Body of pancreas (tissue), 4 donors: ENCODE data around the gene CNGA3. TPM values are rescaled to one million over a fixed set of nuclear protein-coding genes. Genes with fewer than 3 reads are reported as not detected.
"Not testable (repeated sequence)": the region's sequence is repeated elsewhere in the genome, so short reads cannot be mapped to it uniquely, and the experiment has no call there.

Source experiments
- ATAC-seq: fragments of 150-250 bp; one replicate; pipeline ENCODE4 v1.9.1; 2016
- DNase-seq, 4 donors: peaks; one replicate each; pipeline ENCODE4 v3.0.0-alpha.2; 2019
- H3K27ac ChIP-seq, 4 donors: fragments of 200-600 bp; sonication (generic); 1 replicate in 3 of 4; 2 replicates in 1 of 4; pipeline versions ENCODE4 v1.5.1 to v1.6.1; 2016 to 2019; ENCODE audit warnings: mild to moderate bottlenecking in 1 of 4, mixed read lengths in 1 of 4, moderate library complexity in 1 of 4
- H3K27me3 ChIP-seq, 2 donors: fragments of 200-600 bp; sonication (generic); one replicate each; pipeline ENCODE4 v1.6.0; 2016; ENCODE audit warnings: mild to moderate bottlenecking in 1 of 2
- H3K36me3 ChIP-seq, 2 donors: fragments of 200-600 bp; sonication (generic); replicated peaks in 1 of 2; 2 replicates each; pipeline ENCODE4 v1.5.1; 2016; ENCODE audit warnings: low read depth in 2 of 2; ENCODE audit not compliant: insufficient read depth in 1 of 2
- H3K4me1 ChIP-seq: fragments of 200-600 bp; sonication (generic); one replicate; pipeline ENCODE4 v1.6.0; 2016
- H3K4me3 ChIP-seq, 2 donors: fragments of 200-600 bp; sonication (generic); 1 replicate in 1 of 2; 2 replicates in 1 of 2; pipeline ENCODE4 v1.5.1; 2016 to 2019
- H3K9me3 ChIP-seq, 3 donors: fragments of 200-600 bp; sonication (generic); 1 replicate in 2 of 3; 2 replicates in 1 of 3; pipeline ENCODE4 v1.5.1; 2016
- CTCF ChIP-seq, 7 experiments: fragments of 450-650 bp in 4 of 7; fragments of 200-600 bp in 3 of 7; sonication (generic) in 3 of 7; IDR thresholded peaks; one replicate each; pipeline ENCODE4 v1.5.1; 2016 to 2019; ENCODE audit warnings: antibody characterized with exemption in 7 of 7
- POLR2A ChIP-seq, 3 donors: fragments of 450-650 bp; IDR thresholded peaks; one replicate each; pipeline ENCODE4 v1.6.1; 2016; ENCODE audit warnings: antibody characterized with exemption in 3 of 3, mild to moderate bottlenecking in 2 of 3
- WGBS, 2 donors: methylation state at CpG; one replicate each; pipeline ENCODE4 v1.1.5; 2017; 5-methylcytosine and 5-hydroxymethylcytosine counted together
- intact Hi-C: fragments of 100-400 bp; cut with DNase I; formaldehyde crosslinking; loops from one replicate; pipeline ENCODE4 v1.15.1; 2023
- total RNA-seq, 2 donors: library from RNA; depleted of rRNA; stranded (reverse); fragments of >200 nt; gene quantifications; one replicate each; pipeline ENCODE4 v1.1.0, GENCODE V29; 2016

Gene CNGA3
- total RNA-seq, 2 donors from 2014 or later, result 1.3 TPM; not detected in 1

GRCh38 chr2:98426771-98427170 lies 80.5 kb downstream of the CNGA3 start:
- ATAC-seq (no peak), DNase-seq (no peak)
- H3K27me3 ChIP-seq, result no peaks in the 10 kb centered on the region
- H3K27ac ChIP-seq, result no peak overlapping the region
- no peak overlapping the region for H3K4me3 ChIP-seq
- 83 to 89% methylated on average over 5 of the region's 5 CpGs for WGBS, 2 donors
- no peaks in the 10 kb centered on the region for H3K9me3 ChIP-seq
- intact Hi-C loops, result no loop called here
- TF ChIP-seq POLR2A (IDR thresholded peaks at IDR 0.05), result no peak
- no peaks in the 10 kb centered on the region for H3K36me3 ChIP-seq
- H3K4me1 ChIP-seq, result no peaks in the 10 kb centered on the region

GRCh38 chr2:98432145-98432544 lies 85.9 kb downstream of the CNGA3 start:
- ATAC-seq (no peak), DNase-seq (no peak)
- Histone ChIP-seq H3K36me3 (no peaks in the 10 kb centered on the region), H3K9me3 (no peaks in the 10 kb centered on the region), H3K4me1 (no peaks in the 10 kb centered on the region), H3K4me3 (no peak overlapping the region), H3K27me3 (no peaks in the 10 kb centered on the region), H3K27ac (no peak overlapping the region)
- TF ChIP-seq CTCF (IDR thresholded peaks at IDR 0.05), result no peak
- TF ChIP-seq POLR2A (IDR thresholded peaks at IDR 0.05), result no peak
- intact Hi-C loops, result no loop called here

- H3K9me3 ChIP-seq, result no peaks in the 10 kb centered on the region
- DNase-seq, result no peak
- H3K27me3 ChIP-seq, result no peaks in the 10 kb centered on the region
- intact Hi-C loops, result no loop called here
- 84 to 91% methylated on average over 2 of the region's 2 CpGs for WGBS, 2 donors
- no peaks in the 10 kb centered on the region for H3K36me3 ChIP-seq
- H3K4me1 ChIP-seq, result no peaks in the 10 kb centered on the region
- no peak overlapping the region for H3K4me3 ChIP-seq
- H3K27ac ChIP-seq, result no peak overlapping the region
- TF ChIP-seq CTCF (IDR thresholded peaks at IDR 0.05) (no peak), POLR2A (IDR thresholded peaks at IDR 0.05) (no peak)
- no peak for ATAC-seq
These were observed 87.2 kb downstream of the CNGA3 start for GRCh38 chr2:98433363-98433964.

- Histone ChIP-seq H3K27me3 (no peaks in the 10 kb centered on the region), H3K9me3 (no peaks in the 10 kb centered on the region), H3K36me3 (no peaks in the 10 kb centered on the region), H3K27ac (no peak overlapping the region), H3K4me1 (no peaks in the 10 kb centered on the region), H3K4me3 (no peak overlapping the region)
- intact Hi-C loops, result no loop called here
- TF ChIP-seq CTCF (IDR thresholded peaks at IDR 0.05), result no peak
- ATAC-seq, result no peak
- WGBS, 2 donors, result 64% methylated on average over 3 of the region's 3 CpGs
- DNase-seq, result no peak
These were observed 88.2 kb downstream of the CNGA3 start for GRCh38 chr2:98434492-98434891.

- H3K27ac ChIP-seq, intact Hi-C loops, H3K27me3 ChIP-seq, H3K9me3 ChIP-seq, H3K4me3 ChIP-seq, DNase-seq, H3K36me3 ChIP-seq, ATAC-seq, H3K4me1 ChIP-seq: not testable (repeated sequence)
- WGBS, 2 donors, result 72 to 84% methylated on average over 4 of the region's 4 CpGs
These were observed 89.4 kb downstream of the CNGA3 start for GRCh38 chr2:98435670-98436069.

GRCh38 chr2:98436734-98437133 lies 90.5 kb downstream of the CNGA3 start:
- H3K4me1 ChIP-seq, result no peaks in the 10 kb centered on the region
- no peak overlapping the region for H3K4me3 ChIP-seq
- no peak for DNase-seq
- WGBS, 2 donors, result 57 to 72% methylated on average over 4 of the region's 4 CpGs
- H3K36me3 ChIP-seq, result no peaks in the 10 kb centered on the region
- ATAC-seq, result no peak
- intact Hi-C loops, result no loop called here
- no peaks in the 10 kb centered on the region for H3K9me3 ChIP-seq
- TF ChIP-seq POLR2A (IDR thresholded peaks at IDR 0.05), result no peak
- TF ChIP-seq CTCF (IDR thresholded peaks at IDR 0.05), result no peak
- no peaks in the 10 kb centered on the region for H3K27me3 ChIP-seq
- H3K27ac ChIP-seq, result no peak overlapping the region
